Cardiac fibroblast (primary cell): Measurements from ENCODE around the gene TMEM269.
A peak's percentile ranks its signal among the peaks of the same experiment; 100 is the strongest.

Source experiments
- DNase-seq, 2 donors: peaks; one replicate each; pipeline versions ENCODE4 v3.0.0 to v3.0.0-alpha.2; 2010; ENCODE audit warnings: low read depth in 2 of 2
- H3K4me3 ChIP-seq, 2 donors: replicated peaks in 1 of 2; 1 replicate in 1 of 2; 2 replicates in 1 of 2; pipeline ENCODE4 v1.5.1; 2011; ENCODE audit warnings: low read depth in 2 of 2, low read length in 2 of 2, mild to moderate bottlenecking in 2 of 2, moderate library complexity in 1 of 2
- TF ChIP-seq, protein P1 (sequence below): IDR thresholded peaks from one replicate; pipeline ENCODE4 v1.5.1; 2011; ENCODE audit warnings: low read depth, mild to moderate bottlenecking, low read length, inconsistent platforms

Gene TMEM269, protein sequence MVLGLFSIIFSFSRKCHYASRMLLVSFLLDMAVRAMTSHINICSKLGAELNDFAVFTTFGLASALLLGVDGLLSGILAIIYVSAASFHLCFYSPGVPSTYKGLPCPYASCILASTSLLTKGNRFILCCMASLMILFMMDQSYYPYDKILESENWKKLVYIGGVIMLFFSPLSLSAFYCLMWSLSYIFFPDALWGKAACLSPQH

DNA sequence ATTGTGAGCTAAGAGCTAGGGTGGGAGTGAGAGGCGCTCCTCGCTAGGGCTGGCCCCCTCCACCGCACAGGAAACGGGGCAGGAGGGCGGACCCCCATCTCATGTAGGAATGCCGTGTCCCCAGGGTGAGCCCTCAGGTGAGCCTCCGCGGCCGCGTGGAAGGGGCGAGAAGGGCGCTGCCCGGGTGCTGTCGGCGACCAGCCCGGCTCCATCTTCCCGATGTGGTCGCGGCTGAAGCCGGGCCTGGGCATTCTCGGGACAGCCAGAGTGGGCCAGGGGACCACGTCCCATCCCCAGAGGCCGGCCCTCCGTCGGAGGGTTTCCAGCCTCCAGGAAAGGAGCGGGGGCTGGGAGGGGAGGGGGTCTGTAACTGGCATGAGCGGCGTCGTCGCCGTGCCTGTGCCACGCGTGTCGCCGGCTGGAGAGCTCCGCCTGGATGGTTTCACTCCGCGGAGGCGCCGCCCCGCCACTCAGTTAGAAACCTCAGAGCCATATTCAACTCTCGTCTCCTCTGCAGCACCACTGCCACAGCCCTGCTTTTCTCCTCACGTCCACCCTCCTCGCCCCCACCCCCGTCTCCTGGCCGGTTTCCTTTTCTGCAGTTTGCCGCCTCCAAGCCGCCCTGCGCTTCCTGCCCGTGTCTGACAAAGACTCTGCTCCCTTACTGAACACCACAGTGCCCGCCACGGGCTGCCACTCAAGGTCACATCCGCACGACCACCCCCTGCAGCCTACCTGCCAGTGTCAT is at the start of gene TMEM269:
TSS of gene TMEM269 (plus strand) at position 46 of the 748 bp plus-strand sequence. CDS start 4,903 bp downstream, outside the sequence.
- TF ChIP-seq, protein P1, sequence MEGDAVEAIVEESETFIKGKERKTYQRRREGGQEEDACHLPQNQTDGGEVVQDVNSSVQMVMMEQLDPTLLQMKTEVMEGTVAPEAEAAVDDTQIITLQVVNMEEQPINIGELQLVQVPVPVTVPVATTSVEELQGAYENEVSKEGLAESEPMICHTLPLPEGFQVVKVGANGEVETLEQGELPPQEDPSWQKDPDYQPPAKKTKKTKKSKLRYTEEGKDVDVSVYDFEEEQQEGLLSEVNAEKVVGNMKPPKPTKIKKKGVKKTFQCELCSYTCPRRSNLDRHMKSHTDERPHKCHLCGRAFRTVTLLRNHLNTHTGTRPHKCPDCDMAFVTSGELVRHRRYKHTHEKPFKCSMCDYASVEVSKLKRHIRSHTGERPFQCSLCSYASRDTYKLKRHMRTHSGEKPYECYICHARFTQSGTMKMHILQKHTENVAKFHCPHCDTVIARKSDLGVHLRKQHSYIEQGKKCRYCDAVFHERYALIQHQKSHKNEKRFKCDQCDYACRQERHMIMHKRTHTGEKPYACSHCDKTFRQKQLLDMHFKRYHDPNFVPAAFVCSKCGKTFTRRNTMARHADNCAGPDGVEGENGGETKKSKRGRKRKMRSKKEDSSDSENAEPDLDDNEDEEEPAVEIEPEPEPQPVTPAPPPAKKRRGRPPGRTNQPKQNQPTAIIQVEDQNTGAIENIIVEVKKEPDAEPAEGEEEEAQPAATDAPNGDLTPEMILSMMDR: no peak
- DNase-seq: peak; percentile 2 to 19
- peak within 1 kb of the TSS; percentile 41 to 45 for H3K4me3 ChIP-seq

DNA sequence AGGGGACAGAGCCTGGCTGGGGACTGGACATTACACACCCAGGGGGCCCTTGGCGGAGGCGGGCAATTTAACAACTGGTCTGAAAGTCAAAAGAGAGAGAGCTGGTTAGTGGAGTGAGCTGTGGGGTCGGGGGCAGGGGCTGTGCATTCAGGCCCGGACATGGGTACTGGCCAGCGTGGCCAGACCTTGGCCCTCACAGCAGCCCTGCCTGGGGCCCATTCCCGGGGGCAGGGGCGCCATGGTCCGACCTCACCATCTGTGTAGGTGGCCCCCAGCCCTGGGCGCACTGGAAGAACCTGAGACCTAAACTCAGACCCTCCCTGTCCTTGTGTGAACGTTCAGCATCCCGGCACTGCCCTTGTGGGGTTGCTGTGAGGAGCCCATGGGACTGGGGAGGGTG is 49.7 kb upstream of the TMEM269 start:
- H3K4me3 ChIP-seq: no peak overlapping the region
- TF ChIP-seq, protein P1: no peak
- no peak for DNase-seq

DNA sequence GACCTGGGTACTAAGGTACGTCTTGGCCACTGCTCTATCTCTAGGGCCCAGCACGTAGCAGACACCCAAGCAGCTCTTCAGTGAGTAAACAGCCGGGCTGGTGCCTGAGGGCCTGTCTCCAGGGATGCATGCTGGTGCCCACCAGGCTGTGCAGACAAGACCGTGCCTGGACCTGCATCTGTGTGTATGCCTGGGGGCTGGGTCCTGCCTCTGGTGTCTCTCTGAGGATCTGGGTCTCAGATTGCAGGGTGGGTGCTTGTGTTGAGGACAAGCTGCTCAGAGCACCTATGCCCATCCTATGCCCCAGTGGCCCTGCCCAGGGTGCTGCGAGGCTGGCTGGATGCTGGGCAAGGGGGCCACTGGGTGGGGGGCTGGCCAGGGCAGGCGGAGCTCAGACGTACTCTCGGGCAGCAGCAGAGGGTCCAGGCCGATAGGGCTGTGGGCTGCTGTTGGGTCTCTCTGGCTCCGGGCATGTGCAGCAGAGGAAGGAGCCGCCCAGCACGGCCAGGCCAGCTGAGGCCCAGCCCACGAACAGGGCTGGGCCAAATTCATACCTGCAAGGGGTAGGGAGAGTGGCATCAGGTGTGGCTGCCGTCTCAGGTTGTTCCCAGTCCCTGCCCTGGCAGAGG is 49.2 kb upstream of the TMEM269 start:
- TF ChIP-seq, protein P1: no peak
- DNase-seq: no peak
- no peak overlapping the region for H3K4me3 ChIP-seq

DNA sequence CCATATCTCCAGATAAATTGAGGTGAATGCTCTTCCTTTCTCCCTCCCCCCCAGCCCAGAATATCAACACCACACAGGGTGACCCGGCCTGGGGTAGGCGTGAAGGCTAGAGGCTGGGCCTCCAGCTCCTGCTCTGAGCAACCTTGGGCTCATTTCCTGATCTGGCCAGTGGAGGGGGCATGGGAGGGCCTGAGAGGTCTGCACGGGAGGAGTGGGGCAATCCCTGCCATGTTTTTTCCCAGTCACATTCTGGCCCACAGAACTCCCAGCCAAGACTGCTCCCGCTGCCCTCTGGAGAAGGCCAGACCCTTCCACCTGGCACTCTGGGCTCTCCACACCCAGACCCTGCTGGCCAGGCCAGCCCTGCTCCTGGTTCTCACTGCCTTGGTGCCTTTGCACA is 48.6 kb upstream of the TMEM269 start:
- TF ChIP-seq, protein P1: peak; percentile 52
- DNase-seq: peak; percentile 36 to 42
- H3K4me3 ChIP-seq: no peak overlapping the region

DNA sequence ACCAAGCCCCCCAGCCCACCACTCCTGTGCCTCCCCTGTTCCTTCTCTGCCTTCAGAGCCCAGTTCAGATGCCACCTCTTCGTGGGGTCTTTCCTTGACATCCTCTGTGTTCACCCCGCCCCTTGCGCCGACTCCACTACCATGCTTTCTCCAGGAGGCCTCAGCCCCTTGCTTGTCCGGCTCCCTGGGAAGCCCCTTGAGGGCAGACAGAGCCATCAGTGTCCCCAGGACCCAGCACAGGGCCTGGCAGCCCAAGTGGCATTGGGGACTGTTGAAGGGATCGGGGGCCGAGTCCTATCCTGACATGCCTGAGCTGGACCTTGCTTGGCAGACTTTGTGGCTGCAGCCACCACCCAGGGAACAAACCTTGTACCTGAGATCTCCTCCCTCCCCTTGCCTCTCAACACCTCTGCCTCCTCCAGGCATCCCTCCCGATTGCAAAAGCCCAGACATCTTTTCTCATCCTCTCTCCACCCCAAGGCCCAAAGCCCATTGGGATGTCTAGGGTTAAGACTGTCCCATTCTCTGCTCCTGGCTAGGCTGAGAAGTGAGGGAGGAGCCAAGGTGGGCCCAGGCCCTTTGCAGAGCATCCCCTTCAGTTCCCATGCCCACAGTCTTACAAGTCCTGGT is 48.1 kb upstream of the TMEM269 start:
- H3K4me3 ChIP-seq: no peak overlapping the region
- TF ChIP-seq, protein P1: no peak
- DNase-seq: no peak

DNA sequence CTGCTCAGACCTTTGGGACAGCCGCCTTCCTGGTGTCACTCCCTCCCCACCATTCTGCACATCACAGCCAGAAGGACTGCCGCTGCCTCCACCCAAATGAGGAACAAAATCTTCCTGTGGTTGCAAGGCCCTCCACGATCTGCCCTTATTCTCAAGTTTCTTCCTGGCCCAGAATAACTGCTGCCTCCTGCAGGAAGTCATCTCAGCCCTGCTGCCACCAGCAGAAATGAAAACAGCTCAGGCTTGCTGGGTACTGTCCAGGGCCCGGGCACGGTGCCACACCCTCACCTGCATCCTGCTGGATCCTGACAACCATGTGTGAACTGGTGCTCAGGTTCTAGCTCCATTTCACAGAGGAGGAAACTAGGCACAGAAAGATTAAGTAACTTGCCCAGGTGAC is 47.5 kb upstream of the TMEM269 start:
- no peak overlapping the region for H3K4me3 ChIP-seq
- DNase-seq: no peak
- TF ChIP-seq, protein P1: no peak
